22Rv1 (cell line): Measurements from ENCODE around the gene NPPC.

ENCODE experiments used
- CTCF ChIP-seq: fragments of 450-650 bp; IDR thresholded peaks from 2 replicates; pipeline ENCODE4 v1.5.1; 2017; ENCODE audit warnings: mild to moderate bottlenecking
- ZFX ChIP-seq: fragments of 450-650 bp; IDR thresholded peaks from 2 replicates; pipeline ENCODE4 v1.6.1; 2017; ENCODE audit warnings: antibody characterized with exemption, borderline replicate concordance

- no peak for TF ChIP-seq CTCF
- TF ChIP-seq ZFX = no peak
These were observed 9.0 kb upstream of the NPPC start for GRCh38 chr2:231935207-231935524.
